Astrocyte (in vitro differentiated cells and primary cell): ENCODE results near the gene FYN.

ENCODE experiments used
- CTCF ChIP-seq: IDR thresholded peaks from 2 replicates; pipeline ENCODE4 v1.5.1; 2011; ENCODE audit warnings: low read depth, mild to moderate bottlenecking, inconsistent platforms, low read length, moderate library complexity; ENCODE audit not compliant: insufficient read depth
- EZH2 ChIP-seq: IDR thresholded peaks from 2 replicates; pipeline ENCODE4 v1.6.1; 2012; ENCODE audit warnings: mild to moderate bottlenecking, low read length, inconsistent platforms; ENCODE audit not compliant: insufficient read depth

- no peak for TF ChIP-seq CTCF
- no peak for TF ChIP-seq EZH2
Measured at GRCh38 chr6:111750753-111751673, 122.2 kb downstream of the FYN start.
